Stimulated activated CD4-positive, alpha-beta T cell treated with anti-CD3 and anti-CD28 coated beads, TNF-alpha, amount 100 ng/mL, for 4 hours (primary cell): ENCODE measurements around the gene DSCAM.

ENCODE experiments used
- DNase-seq, 3 experiments: peaks; one replicate each; pipeline ENCODE4 v3.0.0-alpha.2; 2020; ENCODE audit warnings: low read depth in 3 of 3

The DSCAM gene

DNA sequence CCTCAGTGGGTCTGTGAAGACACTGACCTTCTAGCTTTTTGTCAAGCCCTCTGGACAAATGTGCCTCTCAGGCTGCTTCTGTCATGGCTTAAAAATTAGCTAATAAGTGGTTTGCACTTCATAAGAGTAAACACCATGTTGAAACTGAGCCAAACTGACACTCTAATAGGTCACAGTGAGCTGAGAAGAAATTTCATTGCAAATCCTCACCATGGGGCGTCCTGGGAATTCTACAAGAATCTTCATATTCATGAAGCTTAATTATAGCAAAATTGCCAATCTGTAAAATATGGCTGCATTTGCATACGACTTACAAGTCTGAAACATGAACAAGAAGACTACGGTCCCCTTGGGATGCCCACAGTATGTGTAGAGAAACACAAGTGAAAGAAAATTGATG lies 188.6 kb downstream of the DSCAM start:
- no peak for DNase-seq

DNA sequence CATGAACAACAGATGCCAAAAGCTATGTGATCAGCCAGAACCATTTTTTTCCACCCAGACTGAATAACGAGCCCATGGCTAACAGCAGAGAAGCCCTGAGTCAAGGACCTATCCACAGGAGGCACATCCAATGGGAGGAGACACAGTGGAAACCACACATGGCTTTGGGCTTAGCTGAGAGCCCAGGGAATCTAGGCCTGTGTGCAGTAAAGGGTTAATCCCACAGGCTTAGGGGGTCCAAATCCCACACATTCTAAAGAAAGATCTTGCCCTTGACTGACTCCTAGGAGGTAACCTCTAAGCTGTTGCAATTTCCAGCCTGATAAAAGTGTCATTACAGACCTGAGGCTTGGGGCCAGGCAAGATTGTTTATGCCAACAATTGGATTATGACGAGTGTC lies 194.5 kb downstream of the DSCAM start:
- no peak for DNase-seq

DNA sequence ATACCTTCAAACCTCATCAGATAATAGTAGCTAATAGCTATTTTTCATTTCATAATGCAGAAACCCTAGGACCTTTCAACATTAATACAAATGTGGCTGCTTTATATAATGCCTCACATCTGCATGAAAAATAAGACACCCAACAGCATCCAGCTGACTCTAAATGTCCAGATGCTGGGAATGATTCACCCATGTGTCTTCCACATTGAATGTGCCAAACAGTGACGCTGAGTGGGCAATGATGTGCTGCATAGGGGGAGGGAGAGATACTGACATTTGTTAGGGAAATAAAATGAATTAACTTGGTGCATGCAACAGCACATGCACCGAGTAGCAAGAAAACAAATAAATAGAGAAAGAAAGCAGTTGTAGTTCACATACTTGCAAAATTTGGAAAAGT lies 199.3 kb downstream of the DSCAM start:
- no peak for DNase-seq

DNA sequence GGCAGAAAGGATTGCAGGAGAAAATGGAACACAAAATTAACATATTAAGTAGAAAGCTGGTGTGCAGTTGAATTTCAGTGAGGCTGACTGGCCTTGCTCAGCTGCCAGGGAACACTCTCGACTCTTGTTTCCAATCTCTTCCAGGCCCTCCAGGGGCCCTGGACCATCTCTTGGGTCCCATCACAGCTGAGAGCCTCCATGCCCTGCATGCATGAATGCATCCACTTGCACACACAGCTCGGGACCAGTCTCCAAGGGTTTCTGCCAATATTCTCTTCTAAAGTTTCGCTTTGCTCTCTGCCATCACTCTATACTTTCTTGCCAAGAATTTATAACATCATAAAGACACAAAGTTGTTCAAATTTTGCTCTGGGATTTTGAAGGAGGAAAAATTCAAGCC lies 200.3 kb downstream of the DSCAM start:
- DNase-seq, result no peak

DNA sequence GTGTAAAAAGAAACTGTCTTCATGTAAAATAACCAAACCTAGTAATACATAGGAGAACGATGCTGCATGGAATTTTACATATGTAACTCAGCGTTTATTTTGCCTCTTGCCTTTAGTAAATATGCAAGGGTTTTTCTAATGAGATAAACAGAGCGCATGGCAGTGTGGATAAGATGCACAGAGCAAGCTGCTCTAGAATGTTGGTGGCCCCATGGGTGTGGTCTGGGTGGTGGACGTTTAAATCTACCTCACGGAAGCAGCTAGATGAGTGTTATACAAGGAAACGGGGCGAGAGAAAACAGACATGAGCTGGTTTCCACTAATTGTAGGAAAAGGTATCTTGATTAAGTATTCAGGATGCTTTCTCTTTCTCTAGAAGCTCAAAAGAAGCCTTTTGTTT lies 205.9 kb downstream of the DSCAM start:
- no peak for DNase-seq

DNA sequence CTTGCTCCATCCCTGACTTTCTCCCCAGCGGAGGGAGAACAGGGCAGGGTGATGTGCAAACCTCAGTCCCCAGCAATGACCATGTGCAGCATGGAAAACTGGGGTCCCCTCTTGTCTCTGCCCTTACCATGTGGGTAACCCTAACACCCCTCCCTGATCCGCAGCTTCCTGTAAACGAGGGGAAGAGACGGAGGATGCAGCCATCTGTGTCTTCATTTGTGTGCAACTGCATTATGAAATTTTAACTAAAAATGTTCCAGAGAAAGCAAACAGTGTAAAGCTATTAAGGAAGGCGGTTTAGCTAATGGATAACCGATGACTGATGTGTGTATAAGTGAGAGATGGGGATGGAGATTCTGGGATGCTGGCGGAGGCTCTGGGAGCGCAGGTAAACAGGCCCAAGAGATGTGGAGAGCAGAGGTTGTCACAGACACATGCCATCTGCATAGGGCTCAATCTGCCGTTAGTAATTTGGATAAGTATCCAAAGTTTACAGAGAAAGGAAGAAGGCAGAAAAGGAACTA lies 206.6 kb downstream of the DSCAM start:
- no peak for DNase-seq

DNA sequence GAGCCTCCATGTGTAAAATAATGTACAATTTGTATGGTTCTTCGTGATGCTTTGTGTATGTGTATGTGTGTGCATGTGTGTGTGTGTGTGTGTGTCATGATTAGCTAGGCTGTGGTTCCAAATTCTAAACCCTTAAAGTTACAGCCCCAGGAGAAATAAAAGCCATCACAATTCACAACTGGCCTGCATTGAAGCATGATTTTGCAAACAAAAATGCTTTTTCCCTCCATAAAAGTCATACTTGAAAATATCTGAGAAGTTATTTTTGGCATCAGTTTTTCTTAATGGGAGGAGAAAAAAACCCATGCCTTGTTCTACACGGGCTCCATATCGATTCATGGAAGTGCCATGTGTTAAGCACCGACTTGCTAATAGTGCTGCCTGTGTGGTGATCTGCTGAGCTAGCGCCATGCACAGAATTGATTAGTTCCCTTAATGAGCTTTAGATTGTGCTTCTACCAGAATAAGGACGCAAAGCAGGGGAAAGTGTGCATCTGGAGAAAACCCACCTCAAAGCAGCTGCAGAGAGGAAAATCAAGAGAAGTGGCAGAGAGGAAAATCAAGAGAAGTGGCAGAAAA lies 207.3 kb downstream of the DSCAM start:
- no peak for DNase-seq

DNA sequence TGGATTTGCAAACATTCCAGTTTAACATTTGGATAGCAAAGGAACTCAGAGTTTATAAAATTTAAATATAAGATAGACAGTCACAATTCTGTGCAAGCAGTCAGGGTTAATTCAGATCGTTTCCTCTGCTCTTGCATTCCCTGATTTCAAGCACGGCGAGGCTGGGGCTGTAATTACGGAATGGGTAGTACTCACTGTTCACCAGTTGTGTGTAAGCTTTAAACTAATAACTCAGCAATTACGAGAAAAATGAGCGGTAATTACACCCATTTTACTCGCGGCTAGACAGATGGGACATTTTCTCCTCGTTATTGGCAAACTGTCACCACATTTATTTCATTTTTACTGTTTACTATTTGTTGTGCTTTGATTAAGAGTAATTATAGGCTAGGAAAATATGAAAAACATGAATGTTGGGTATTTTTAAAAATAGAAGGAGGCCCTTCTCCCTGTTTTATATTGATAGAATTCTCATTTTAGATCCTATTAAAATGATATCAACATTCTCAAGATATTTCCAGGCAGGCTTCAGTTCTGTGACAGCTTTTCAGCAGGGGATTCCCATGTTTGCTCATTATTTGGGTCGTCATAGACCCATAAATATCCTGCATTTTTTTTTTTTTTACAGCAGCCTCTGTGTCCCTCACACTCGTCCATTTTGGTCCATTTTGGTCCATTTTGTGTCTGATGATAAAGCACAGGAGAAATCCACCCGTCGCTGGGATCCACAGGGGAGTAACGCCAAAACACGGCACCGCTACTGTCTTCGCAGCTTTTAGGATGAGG lies 208.3 kb downstream of the DSCAM start:
- no peak for DNase-seq

DNA sequence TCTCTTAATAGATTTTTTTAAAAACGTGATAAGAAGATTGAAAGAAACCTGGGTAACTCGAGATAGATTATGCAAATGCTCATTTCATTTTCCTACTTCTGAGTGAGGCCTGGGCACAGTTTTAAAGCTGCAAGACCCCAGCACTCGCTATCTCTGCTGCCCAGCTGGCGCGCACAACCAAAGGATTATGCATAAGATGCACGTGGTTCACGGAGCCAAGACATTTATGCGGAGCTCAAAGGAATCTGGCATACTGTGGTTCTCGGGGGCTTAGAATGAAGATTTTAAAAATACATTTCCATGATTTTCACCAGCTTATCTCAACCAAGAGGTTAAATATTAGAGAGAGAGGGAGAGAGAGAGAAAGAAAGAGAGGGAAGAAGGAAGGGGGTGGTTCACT lies 210.9 kb downstream of the DSCAM start:
- no peak for DNase-seq

DNA sequence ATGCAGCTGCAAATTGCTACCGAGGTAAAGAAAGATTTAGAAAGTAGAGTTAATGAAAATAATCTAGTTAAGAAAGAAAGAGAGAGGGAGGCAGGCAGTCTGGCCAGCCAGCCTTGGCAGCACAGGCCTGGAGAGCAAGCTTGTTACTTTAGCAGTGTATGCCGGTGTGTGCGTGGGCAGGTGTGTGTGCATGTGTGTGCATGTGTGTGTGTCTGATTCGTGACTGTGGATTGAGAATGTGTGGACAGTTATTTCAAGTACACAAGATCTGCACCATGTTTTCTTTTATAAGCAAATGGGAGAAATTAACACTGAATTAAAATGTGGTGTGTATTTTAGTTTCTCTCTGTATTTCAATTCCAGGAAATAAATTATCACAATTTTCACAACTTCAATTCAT lies 211.6 kb downstream of the DSCAM start:
- no peak for DNase-seq

DNA sequence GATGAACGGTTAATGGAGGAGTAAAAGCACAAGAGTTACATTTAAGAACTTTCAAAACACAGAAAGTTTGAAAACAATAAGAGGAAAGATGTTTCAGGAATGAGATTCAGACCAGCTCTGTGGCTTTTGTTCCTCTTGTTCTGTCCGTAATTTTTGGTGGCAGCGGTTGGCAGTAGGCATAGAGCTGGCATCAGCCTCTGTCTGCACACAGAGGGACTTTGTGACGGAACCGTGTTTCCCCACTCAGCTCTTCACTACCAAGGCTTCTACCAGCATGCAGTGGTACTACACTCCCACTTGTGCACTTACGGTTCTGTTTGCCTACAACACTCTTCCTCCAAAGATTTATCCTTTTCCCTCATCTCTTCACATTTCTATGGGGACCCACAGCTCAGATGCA lies 212.8 kb downstream of the DSCAM start:
- DNase-seq, result no peak

DNA sequence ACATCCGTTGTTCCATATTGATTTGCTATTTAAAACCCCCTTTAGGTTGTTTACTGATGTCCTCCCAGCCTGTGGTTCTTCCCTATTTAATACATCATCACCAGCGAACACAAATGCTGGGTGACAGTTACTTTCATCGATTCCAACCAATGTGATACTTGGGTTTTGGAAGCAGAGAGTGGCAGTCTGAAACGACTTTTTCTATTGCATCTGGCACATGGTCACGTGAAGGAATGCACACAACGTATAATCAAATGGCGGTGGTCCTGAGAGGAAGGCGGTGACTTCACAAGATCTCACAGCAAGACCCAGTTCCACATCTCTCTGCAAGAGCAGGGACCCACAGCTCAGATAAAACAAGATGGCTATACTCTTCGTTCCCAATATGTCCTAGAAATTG lies 213.9 kb downstream of the DSCAM start:
- DNase-seq, result no peak

DNA sequence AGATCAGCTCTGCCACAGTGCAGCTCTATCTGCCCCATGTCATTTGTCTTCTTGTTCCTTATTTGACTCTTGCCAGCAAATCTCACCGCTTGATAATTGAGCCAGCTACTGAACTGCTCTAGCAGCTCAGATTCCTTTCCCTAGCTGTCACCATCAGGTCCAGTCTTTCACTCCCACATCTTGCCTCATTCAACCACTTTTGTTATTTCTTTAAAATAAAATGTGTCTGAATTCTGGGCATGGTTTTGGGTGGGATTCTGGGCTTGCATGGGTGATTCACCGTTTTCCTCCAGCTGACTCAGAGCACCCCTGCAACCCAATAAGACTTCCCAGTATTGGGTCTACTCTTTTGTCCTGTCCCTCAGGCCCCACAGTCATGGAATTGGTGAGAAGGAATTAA lies 215.7 kb downstream of the DSCAM start:
- DNase-seq, result no peak

DNA sequence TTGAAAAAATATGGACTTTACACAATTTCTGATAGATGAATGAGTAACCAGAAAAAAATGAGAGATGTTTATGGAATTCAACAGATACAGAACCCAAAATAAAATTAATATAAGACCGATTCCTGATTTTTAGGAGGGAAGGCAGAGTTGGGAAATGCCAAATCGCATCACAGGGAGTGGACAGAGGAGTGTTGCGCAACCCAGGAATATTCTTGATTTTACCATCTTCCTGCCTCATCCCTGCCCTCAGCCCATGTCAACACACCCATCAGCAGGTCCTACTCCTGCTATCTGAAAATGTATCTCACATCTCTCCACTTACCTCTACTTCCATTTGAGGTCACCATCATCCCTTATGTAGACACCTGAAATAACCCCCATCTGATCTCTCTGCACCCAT lies 221.0 kb downstream of the DSCAM start:
- DNase-seq, result no peak

DNA sequence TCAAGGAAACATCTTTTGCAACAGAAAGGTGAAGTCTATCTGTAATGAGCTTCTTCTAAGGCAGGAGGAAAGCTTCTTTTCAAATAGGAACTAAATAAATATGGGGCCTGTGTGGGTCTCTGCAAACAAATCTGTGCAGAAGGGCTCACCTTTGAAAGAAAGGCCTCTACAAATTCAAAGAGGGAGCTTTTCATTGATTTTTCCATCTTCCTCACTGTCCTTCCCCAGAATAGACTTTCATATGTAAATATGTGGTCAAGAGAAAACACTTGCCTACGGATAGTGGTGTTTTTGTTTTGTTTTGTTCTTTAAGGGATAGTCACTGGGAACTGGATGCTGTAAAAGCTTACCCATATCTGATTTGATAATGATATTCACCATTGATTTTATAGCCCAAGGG lies 223.4 kb downstream of the DSCAM start:
- DNase-seq, result no peak

DNA sequence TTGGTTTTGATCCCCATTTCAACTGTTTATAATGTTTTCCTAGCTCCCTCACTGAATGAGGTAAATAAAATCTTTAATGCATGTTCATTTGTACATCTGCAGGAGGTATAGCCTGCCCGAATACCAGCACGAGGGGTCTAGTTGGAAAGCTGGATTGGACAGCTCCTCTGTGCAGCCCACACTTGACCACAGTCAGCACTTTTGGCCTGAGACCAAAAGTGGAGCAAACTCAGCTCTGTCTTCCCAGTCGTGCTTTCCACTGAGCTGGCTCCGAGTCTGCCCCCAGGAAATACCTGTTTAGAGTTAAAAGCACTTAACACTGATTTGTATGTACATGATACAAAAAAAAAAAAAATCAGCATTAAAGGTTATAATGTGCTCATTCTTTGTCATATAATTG lies 224.4 kb downstream of the DSCAM start:
- DNase-seq, result no peak

DNA sequence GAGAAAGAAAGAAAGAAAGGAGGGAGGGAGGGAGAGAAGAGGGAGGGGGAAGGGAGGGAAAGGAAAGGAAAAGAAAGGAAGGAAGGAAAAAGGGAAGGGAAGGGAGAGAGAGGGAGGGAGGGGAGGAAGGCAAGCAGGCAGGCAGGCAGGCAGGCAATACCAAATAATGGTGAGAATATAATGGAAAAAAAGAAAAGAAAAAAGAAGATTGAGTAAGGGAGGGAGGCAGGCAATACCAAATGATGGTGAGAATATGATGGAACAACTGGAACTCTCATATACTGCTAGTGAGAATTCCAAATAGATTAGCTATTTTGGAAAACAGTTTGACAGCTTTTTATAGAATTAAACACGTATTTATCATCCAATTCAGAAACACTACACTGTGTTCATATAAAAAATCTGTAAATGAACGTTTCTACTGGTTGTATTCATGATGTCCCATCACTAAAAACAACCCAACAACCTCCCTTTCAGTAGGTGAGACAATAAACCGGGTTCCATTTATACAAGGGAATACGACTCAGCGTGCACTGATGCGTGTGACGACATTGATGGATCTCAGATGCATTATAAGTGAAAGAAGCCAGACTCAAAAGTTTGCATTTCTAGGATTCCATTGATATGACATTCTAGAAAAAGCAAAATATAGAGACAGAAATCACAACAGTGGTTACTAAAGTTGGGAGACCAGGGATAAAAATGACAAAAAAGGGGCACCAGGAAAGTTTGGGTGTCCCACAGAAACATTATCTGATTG lies 226.4 kb downstream of the DSCAM start:
- no peak for DNase-seq

DNA sequence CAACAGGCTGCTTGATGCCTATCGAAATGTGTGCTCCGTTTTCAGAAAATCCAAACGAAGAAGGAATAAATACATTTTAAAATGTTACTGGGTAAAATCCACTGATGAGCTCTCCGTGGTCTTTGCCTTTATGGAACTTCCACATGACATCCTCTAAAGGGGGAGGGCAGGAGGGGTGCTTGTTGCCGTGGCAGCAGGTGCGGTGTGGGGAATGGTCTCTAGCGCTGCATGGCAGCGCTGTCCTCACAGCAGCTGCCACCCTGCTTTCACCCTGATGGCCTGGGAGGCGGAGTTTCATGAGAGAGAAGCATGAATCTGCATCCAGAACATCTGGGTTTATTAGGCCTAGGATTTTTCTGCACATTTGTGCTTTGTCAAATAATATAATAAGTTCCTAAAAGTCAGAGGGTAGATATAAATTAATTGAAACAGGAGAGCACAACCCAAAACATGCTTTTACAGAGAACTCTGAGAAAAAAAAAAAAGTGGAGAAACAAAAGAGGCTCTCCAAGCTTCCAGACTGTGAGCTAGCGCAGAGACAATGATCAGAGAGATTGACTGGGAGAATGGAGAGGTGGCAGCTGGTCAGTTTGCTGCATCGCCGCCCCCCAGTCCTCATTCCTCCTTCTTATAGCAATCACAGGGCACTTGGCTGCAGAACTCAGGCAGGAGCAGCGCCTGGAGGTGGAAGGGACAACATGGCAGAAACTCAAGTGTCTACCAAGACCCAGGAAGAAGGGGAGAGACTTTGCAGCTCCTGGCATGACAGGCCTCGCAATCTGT lies 228.6 kb downstream of the DSCAM start:
- no peak for DNase-seq

DNA sequence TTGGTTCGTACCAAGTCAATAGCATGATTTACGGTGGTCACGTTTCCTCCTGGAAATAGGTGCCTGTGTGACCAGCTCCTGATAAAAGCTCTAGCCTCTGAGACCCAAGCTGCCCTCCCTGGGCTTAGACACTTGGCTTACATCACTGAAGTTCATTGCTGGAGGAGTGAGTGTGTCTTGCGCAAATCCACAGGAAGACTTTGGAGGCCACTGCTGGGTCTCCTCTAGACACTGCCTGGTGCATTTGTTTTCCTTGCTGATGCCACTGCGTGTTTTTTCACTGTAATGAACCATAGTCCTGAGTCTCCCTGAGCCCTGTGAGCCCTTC lies 230.6 kb downstream of the DSCAM start:
- DNase-seq, result no peak

DNA sequence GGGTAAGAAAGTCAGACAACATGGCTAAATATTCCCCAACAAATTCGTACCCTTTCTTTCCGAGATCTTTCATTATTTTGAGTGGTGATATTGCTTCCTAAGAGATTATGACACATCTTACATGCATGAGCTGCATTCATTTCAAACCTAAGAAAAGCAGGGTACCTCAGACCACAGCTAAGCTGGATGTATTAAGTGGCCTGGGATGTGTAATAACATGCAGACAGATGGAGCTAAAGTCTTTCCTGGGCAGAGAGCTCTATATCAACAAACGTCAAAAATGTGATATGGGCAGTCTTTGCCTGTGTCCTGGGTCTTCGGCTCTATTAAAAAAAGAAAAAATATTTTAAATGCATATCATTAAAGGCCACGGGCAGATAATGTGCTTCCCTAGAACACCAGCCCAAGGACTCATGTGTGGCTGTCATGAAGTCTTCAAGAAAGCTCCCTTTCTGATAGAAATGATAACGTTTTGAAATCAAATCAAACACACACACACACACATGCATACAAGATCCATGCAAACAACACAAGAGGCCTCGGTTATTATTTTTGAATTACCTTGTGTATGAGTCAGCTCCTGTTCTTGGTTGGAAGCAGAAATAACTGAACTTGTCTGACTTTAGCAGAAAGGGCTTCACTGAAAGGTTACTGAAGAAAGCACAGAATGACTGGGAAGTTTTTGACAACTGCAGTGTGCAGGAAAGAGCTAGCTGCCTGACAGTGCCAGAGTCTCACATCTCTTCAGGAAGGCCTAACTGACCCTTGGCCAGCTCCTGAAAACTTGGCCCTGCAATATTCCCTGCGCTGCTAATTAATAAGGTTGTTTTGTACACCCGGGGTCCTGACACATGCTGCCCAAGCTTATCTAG lies 231.2 kb downstream of the DSCAM start:
- no peak for DNase-seq

DNA sequence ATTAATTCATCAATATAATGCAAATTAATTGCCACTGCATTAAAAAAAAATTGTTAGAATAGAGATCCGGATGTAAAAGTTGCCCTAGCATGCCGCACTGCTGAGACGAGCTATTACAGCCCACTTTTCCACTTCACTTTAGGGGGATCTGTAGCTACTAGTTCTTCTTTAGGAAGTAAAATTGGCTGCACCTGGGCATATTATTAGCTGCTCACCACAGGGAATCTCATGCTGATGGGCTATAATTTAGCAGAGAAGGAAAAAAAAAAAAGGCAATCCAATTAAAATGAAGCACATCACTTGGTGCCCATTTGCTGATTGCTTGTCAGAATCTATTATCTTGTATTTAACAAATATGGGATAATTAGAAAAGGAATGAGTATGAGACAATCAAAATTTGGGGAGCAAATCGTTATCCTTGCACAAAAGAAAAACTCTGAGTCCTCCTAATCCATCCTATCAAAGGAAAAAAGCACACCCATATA lies 233.4 kb downstream of the DSCAM start:
- no peak for DNase-seq
